Right kidney (tissue), 1 donor: ENCODE measurements around the gene CDH23.

Source experiments
- DNase-seq: peaks from one replicate; pipeline ENCODE4 v3.0.0-alpha.2; 2016

CDH23 gene

GRCh38 chr10:71821909-71822763, 425.4 kb downstream of the CDH23 start:
- no peak for DNase-seq

- DNase-seq, result no peak
Measured at GRCh38 chr10:71823356-71823755, 426.6 kb downstream of the CDH23 start.

- DNase-seq, result no peak
Measured at GRCh38 chr10:71824333-71824732, 427.6 kb downstream of the CDH23 start.

- DNase-seq, result no peak
Measured at GRCh38 chr10:71825217-71825616, 428.5 kb downstream of the CDH23 start.

GRCh38 chr10:71827852-71828251, 431.1 kb downstream of the CDH23 start:
- DNase-seq, result no peak

- DNase-seq, result no peak
Measured at GRCh38 chr10:71828702-71829101, 432.0 kb downstream of the CDH23 start.

- DNase-seq, result no peak
Measured at GRCh38 chr10:71829171-71829570, 432.5 kb downstream of the CDH23 start.

- no peak for DNase-seq
Measured at GRCh38 chr10:71829896-71830295, 433.2 kb downstream of the CDH23 start.

- DNase-seq, result no peak
Measured at GRCh38 chr10:71830726-71831125, 434.0 kb downstream of the CDH23 start.

GRCh38 chr10:71831646-71832552, 435.2 kb downstream of the CDH23 start:
- no peak for DNase-seq

GRCh38 chr10:71832967-71833366, 436.2 kb downstream of the CDH23 start:
- no peak for DNase-seq

GRCh38 chr10:71833451-71834342, 437.0 kb downstream of the CDH23 start:
- no peak for DNase-seq

- no peak for DNase-seq
Measured at GRCh38 chr10:71834343-71834674, 437.6 kb downstream of the CDH23 start.

GRCh38 chr10:71835671-71836595, 439.2 kb downstream of the CDH23 start:
- DNase-seq, result peak; percentile 58

GRCh38 chr10:71836596-71836974, 439.9 kb downstream of the CDH23 start:
- DNase-seq, result no peak

GRCh38 chr10:71837098-71837827, 440.5 kb downstream of the CDH23 start:
- DNase-seq, result peak; percentile 42

GRCh38 chr10:71838264-71839211, 441.8 kb downstream of the CDH23 start:
- DNase-seq, result no peak

- peak; percentile 29 for DNase-seq
Measured at GRCh38 chr10:71840177-71840957, 443.6 kb downstream of the CDH23 start.

- DNase-seq, result no peak
Measured at GRCh38 chr10:71840958-71841335, 444.2 kb downstream of the CDH23 start.
